RWPE1 (cell line): ENCODE data around the gene PITPNC1.
"Not testable (repeated sequence)": the region's sequence is repeated elsewhere in the genome, so short reads cannot be mapped to it uniquely, and the experiment has no call there.

Source experiments
- CTCF ChIA-PET: fragments of 350-600 bp; sonication (Branson Sonifier 250); formaldehyde crosslinking; extraction: SDS; loops from one replicate; lab custom pipeline; 2021; lab: Yijun Ruan, JAX
- POLR2A ChIA-PET: fragments of 400-600 bp; formaldehyde crosslinking; extraction: SDS; loops from one replicate; lab custom pipeline; 2020; ENCODE audit warnings: antibody characterized with exemption; ENCODE audit not compliant: low non-redundant PET; lab: Yijun Ruan, JAX
- DNase-seq: peaks from one replicate; pipeline ENCODE4 v3.0.0; 2012; ENCODE audit warnings: low spot score
- H3K27ac ChIP-seq: fragments of 450-650 bp; 2 replicates; pipeline ENCODE4 v1.5.1; 2017
- TF ChIP-seq, protein P1 (sequence below): fragments of 450-650 bp; conservative IDR thresholded peaks from 2 replicates; pipeline ENCODE4 v1.5.1; 2017; ENCODE audit warnings: low read depth, mild to moderate bottlenecking

The PITPNC1 gene

DNA sequence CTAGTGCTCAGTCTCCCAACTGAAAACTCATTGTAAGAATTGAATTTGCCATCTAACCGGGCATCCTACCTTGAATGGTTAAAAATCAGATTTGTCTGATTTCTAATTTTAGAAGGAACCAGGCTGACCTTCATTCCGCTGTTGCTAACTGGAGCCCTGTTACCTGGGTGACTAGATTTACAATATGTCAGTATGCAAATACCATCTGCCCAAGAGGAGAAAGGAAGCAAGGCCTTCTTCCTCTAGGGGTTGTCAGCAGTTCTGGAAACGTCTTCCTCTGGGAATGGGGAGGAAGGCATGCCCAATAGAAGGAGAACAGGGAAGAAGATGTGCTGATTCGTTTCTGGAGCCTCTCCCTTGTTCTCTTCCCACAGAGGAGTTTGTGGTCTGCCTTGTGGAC lies 137.9 kb downstream of the PITPNC1 start:
- H3K27ac ChIP-seq: no peak overlapping the region
- ChIA-PET POLR2A (no interaction called here), CTCF (no interaction called here)
- no peak for DNase-seq
- TF ChIP-seq, protein P1, sequence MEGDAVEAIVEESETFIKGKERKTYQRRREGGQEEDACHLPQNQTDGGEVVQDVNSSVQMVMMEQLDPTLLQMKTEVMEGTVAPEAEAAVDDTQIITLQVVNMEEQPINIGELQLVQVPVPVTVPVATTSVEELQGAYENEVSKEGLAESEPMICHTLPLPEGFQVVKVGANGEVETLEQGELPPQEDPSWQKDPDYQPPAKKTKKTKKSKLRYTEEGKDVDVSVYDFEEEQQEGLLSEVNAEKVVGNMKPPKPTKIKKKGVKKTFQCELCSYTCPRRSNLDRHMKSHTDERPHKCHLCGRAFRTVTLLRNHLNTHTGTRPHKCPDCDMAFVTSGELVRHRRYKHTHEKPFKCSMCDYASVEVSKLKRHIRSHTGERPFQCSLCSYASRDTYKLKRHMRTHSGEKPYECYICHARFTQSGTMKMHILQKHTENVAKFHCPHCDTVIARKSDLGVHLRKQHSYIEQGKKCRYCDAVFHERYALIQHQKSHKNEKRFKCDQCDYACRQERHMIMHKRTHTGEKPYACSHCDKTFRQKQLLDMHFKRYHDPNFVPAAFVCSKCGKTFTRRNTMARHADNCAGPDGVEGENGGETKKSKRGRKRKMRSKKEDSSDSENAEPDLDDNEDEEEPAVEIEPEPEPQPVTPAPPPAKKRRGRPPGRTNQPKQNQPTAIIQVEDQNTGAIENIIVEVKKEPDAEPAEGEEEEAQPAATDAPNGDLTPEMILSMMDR: no peak

DNA sequence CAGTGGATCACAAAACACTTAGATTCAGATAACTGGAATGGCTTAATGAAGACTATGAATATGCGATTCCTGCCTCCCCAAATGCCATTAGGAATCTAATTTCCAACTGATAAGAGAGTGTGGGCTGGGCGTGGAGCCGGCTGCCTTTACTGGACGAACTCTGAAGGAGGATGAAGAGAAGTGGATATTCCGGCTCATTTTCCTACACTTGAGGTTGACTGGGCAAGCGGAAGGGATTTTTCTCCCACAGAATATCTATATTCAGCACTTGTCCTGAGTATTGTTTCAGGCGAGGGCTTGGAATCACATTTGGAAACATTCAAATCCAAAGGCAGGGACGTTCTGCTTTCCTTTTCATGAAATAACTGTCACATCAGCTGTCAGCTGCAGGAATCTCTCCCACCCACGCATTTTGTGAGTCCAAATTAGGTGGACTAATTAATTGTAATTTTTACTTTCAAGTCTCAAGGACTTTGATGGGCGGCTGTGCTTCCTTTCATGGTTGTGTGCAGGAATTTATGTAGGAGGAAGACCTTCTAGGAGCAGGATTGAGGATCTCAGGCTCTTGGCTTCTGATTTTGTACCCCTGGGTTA lies 138.5 kb downstream of the PITPNC1 start:
- ChIA-PET CTCF (no interaction called here), POLR2A (no interaction called here)
- TF ChIP-seq, protein P1: no peak

DNA sequence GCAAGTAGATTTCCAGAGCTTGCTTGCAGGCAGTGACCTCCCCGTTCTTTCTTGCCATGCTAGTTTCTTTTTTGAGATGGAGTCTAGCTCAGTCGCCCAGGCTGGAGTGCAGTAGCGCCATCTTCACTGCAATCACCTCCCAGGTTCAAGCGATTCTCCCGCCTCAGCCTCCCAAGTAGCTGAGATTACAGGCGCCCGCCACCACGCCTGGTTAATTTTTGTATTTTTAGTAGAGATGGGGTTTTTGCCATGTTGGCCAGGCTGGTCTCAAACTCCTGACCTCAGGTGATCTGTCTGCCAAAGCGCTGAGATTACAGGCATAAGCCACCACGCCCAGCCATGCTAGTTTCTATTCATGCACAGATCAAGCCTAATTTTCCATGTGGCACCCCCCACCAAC lies 139.5 kb downstream of the PITPNC1 start:
- DNase-seq, POLR2A ChIA-PET, CTCF ChIA-PET, H3K27ac ChIP-seq: not testable (repeated sequence)

More for the DNA sequence above, 138.5 kb downstream of the PITPNC1 start:
- H3K27ac ChIP-seq: no peak overlapping the region
- DNase-seq: no peak

DNA sequence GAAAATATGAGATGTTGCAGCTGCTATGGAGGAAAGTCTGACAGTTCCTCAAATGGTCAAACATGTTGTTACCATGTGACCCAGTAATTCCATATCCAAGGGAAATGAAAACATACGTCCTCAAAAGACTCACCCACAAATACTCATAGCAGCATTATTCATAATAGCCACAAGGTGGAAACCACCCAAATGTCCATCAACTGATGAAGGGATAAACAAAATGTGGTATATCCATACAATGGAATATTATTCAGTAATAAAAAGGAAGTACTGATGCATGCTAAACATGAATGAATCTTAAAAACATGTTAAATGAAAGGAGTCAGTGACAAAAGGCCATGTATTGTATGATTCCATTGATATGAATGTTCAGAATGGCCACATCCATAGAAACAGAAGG lies 140.2 kb downstream of the PITPNC1 start:
- ChIA-PET POLR2A (no interaction called here), CTCF (no interaction called here)
- H3K27ac ChIP-seq: no peak overlapping the region
- TF ChIP-seq, protein P1: no peak
- DNase-seq: no peak

DNA sequence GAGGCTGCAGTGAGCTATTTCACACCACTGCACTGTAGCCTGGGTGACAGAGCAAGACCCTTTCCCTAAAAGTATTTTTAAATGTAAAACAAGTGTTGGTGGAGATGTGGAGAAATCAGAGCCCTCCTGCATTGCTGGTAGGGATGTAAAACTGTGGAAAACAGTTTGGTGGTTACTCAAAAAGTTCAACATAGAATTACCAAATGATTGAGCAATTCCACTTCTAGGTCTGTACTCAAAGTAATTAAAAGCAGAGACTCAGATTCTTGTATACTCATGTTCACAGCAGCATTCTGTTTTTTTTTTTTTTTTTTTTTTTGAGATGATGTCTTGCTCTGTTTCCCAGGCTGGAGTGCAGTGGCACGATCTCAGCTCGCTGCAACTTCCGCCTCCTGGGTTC lies 141.8 kb downstream of the PITPNC1 start:
- TF ChIP-seq, protein P1: no peak
- H3K27ac ChIP-seq: no peak overlapping the region
- CTCF ChIA-PET: no interaction called here
- POLR2A ChIA-PET: no interaction called here
- no peak for DNase-seq

DNA sequence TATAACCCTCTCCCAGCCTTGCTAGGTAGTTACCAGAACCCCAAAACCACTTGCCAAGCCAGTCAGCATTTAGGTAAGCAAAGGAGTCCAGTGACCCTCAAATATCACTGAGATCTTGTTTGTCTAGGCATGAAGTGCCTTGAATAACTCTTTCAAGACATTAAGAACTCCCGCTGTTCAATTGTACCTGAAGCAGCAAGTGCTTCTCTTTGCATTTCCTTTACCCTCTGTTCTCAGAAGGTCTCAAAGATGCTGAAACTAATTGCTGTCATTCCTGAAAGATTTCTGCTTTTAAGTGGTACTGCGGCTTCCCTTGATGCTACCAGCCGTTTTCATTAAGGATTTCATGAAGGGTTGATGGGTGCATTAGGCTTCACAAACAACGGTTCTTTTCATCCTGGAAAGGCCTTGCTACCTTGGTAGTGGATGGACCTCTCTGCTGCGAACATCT lies 142.7 kb downstream of the PITPNC1 start:
- DNase-seq: no peak
- H3K27ac ChIP-seq: no peak overlapping the region
- TF ChIP-seq, protein P1: no peak
- ChIA-PET POLR2A (no interaction called here), CTCF (no interaction called here)

DNA sequence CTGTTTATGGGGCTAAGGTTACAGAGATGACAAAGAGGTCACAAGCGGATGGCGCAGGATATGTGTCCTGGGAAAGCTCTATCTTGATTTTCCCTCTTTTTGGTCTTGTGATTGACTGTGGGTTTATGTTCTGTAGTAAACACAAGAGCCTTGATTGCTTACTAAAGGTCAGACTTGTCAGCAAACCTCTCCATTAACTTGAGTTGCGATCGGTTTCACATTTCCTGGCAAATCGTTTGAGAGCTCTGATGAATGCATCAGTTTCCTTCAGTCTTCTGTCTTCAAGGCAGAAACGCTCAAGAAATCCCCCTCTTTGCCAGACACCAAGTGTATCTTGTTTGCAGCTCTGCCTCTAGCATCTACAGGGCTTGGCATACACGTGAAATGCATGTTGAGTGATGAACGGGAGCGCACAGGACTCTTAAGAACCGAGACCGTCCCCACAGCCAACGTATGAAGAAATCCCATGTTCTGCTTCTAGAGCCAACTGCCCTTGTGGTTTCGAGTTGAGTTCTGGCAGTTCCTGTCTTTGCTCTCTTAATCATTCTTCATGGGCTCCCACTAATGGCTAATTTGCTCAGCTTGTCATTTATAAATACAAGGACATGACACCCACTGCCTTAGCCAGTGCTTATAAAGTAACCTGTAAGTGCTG lies 143.3 kb downstream of the PITPNC1 start:
- POLR2A ChIA-PET: no interaction called here

More for the DNA sequence above, 143.3 kb downstream of the PITPNC1 start:
- TF ChIP-seq, protein P1: no peak
- no peak overlapping the region for H3K27ac ChIP-seq
- CTCF ChIA-PET: no interaction called here
- DNase-seq: no peak
